Muscle of arm (tissue), 12 donors: Measurements from ENCODE around the gene PGAP3. TPM values are rescaled to one million over a fixed set of nuclear protein-coding genes. Genes with fewer than 3 reads are reported as not detected.
A peak's percentile ranks its signal among the peaks of the same experiment; 100 is the strongest.

Experiments
- DNase-seq: peaks from one replicate; pipeline ENCODE4 v3.0.0-alpha.2; 2013
- polyA plus RNA-seq, 12 donors: library from polyadenylated mRNA; unstranded; fragments of 120-200 nt; gene quantifications; one replicate each; pipeline ENCODE4 v1.2.1, GENCODE V29; 2013; ENCODE audit not compliant: insufficient read length in 12 of 12

Gene PGAP3
- polyA plus RNA-seq, 12 donors = 13.7 to 25.3 (median 18.6) TPM; not detected in 1

GRCh38 chr17:39639566-39640458 lies 48.0 kb downstream of the PGAP3 start:
- no peak for DNase-seq

GRCh38 chr17:39639043-39639442 lies 48.8 kb downstream of the PGAP3 start:
- DNase-seq = no peak

GRCh38 chr17:39638317-39638716 lies 49.5 kb downstream of the PGAP3 start:
- DNase-seq = no peak

- DNase-seq = peak; percentile 92
Observed at GRCh38 chr17:39636927-39637736, 50.7 kb downstream of the PGAP3 start, which contains the start of gene STARD3. Gene STARD3, plus strand, starts transcription at chr17:39637144. Its CDS starts 16,388 bp downstream, at chr17:39653532.

GRCh38 chr17:39636587-39636926 lies 51.3 kb downstream of the PGAP3 start:
- no peak for DNase-seq

- no peak for DNase-seq
Observed at GRCh38 chr17:39635614-39636176, 52.2 kb downstream of the PGAP3 start.

- no peak for DNase-seq
Observed at GRCh38 chr17:39634384-39634871, 53.4 kb downstream of the PGAP3 start.

GRCh38 chr17:39633570-39634183 lies 54.2 kb downstream of the PGAP3 start:
- DNase-seq = no peak

- no peak for DNase-seq
Observed at GRCh38 chr17:39632153-39632941, 55.5 kb downstream of the PGAP3 start.

GRCh38 chr17:39631403-39631802 lies 56.5 kb downstream of the PGAP3 start:
- no peak for DNase-seq

GRCh38 chr17:39629898-39630297 lies 58.0 kb downstream of the PGAP3 start:
- no peak for DNase-seq

GRCh38 chr17:39629494-39629880 lies 58.4 kb downstream of the PGAP3 start:
- DNase-seq = no peak

GRCh38 chr17:39628655-39629493 lies 59.0 kb downstream of the PGAP3 start:
- no peak for DNase-seq

GRCh38 chr17:39627712-39628516 lies 59.9 kb downstream of the PGAP3 start:
- no peak for DNase-seq

- no peak for DNase-seq
Observed at GRCh38 chr17:39627047-39627711, 60.7 kb downstream of the PGAP3 start.

- DNase-seq = no peak
Observed at GRCh38 chr17:39626171-39627046, 61.4 kb downstream of the PGAP3 start, which contains the start of gene PPP1R1B. Gene PPP1R1B, plus strand, starts transcription at chr17:39626952. Its CDS starts 441 bp downstream, at chr17:39627393.

- DNase-seq = no peak
Observed at GRCh38 chr17:39625198-39625785, 62.6 kb downstream of the PGAP3 start.
